PC-9 (cell line): ENCODE measurements around the gene SMCO1. TPM values are rescaled to one million over a fixed set of nuclear protein-coding genes. Genes with fewer than 3 reads are reported as not detected.
"Not testable (repeated sequence)": the region's sequence is repeated elsewhere in the genome, so short reads cannot be mapped to it uniquely, and the experiment has no call there.

ENCODE experiments used
- BruUV-seq: library from RNA; stranded (reverse); fragments of 400-500 nt; replicated peaks from 2 replicates; lab custom pipeline; 2021; lab: Mats Ljungman, UMichigan
- CTCF ChIA-PET: fragments of 300-600 bp; sonication (Branson Sonifier 250); formaldehyde crosslinking; loops from one replicate; lab custom pipeline; 2022; ENCODE audit warnings: antibody characterized with exemption; lab: Charles Lee
- POLR2A ChIA-PET: fragments of 300-600 bp; sonication (Branson Sonifier 250); formaldehyde crosslinking; loops from one replicate; lab custom pipeline; 2022; ENCODE audit warnings: antibody characterized with exemption; ENCODE audit not compliant: unreplicated experiment; lab: Charles Lee
- DNase-seq, 2 experiments: peaks; one replicate each; pipeline versions ENCODE4 v3.0.0 to v3.0.0-alpha.2; 2015 to 2022; ENCODE audit warnings: mixed read lengths in 1 of 2
- H2AFZ ChIP-seq: fragments of 200-600 bp; sonication (generic); 2 replicates; pipeline ENCODE4 v1.8.1; 2017; ENCODE audit warnings: antibody characterized with exemption
- H3F3A ChIP-seq: fragments of 200-600 bp; sonication (generic); 2 replicates; pipeline ENCODE4 v1.8.1; 2017; ENCODE audit warnings: antibody characterized with exemption, mild to moderate bottlenecking, low read depth; ENCODE audit not compliant: insufficient read depth
- H3K27ac ChIP-seq: fragments of 200-600 bp; sonication (generic); 2 replicates; pipeline ENCODE4 v1.6.1; 2016; ENCODE audit warnings: mixed run types
- H3K27me3 ChIP-seq: fragments of 200-600 bp; sonication (generic); 2 replicates; pipeline ENCODE4 v1.6.1; 2016; ENCODE audit warnings: low read depth, mixed run types; ENCODE audit not compliant: insufficient read depth
- H3K36me3 ChIP-seq: fragments of 200-600 bp; sonication (generic); 2 replicates; pipeline ENCODE4 v1.6.1; 2016; ENCODE audit warnings: low read depth, mixed run types
- H3K4me1 ChIP-seq: fragments of 200-600 bp; sonication (generic); replicated peaks from 2 replicates; pipeline ENCODE4 v1.6.1; 2016; ENCODE audit warnings: mixed run types; ENCODE audit not compliant: insufficient read depth
- H3K4me2 ChIP-seq: fragments of 200-600 bp; sonication (generic); 2 replicates; pipeline ENCODE4 v1.6.1; 2017; ENCODE audit warnings: mixed run types
- H3K4me3 ChIP-seq: fragments of 200-600 bp; sonication (generic); 2 replicates; pipeline ENCODE4 v1.6.1; 2016; ENCODE audit warnings: mixed run types
- H3K79me2 ChIP-seq: fragments of 200-600 bp; sonication (generic); 2 replicates; pipeline ENCODE4 v1.6.1; 2017; ENCODE audit warnings: low read depth, mixed run types
- H3K9me2 ChIP-seq: fragments of 200-600 bp; sonication (generic); 2 replicates; pipeline ENCODE4 v1.8.1; 2017; ENCODE audit warnings: mild to moderate bottlenecking; ENCODE audit not compliant: insufficient read depth
- H3K9me3 ChIP-seq: fragments of 200-600 bp; sonication (generic); 2 replicates; pipeline ENCODE4 v1.8.1; 2016; ENCODE audit warnings: low read depth; ENCODE audit not compliant: insufficient read depth
- H4K20me1 ChIP-seq: fragments of 200-600 bp; sonication (generic); 2 replicates; pipeline ENCODE4 v1.8.1; 2017; ENCODE audit not compliant: insufficient read depth
- CTCF ChIP-seq: fragments of 200-600 bp; sonication (generic); conservative IDR thresholded peaks from 2 replicates; pipeline ENCODE4 v1.6.1; 2017; ENCODE audit warnings: mixed run types, antibody characterized with exemption, mild to moderate bottlenecking, moderate library complexity
- EZH2 ChIP-seq: fragments of 200-600 bp; sonication (generic); IDR thresholded peaks from 2 replicates; pipeline ENCODE4 v1.8.0; 2017; ENCODE audit warnings: antibody characterized with exemption, low read depth
- intact Hi-C: fragments of 100-400 bp; cut with micrococcal nuclease; formaldehyde crosslinking; loops from one replicate; pipeline ENCODE4 v1.10.0; 2022; ENCODE audit not compliant: unreplicated experiment
- total RNA-seq: library from RNA; stranded (reverse); gene quantifications from 2 replicates; pipeline ENCODE4 v1.2.3, GENCODE V29; 2021

SMCO1 gene
- total RNA-seq, 1 experiment from 2014 or later: not detected

GRCh38 chr3:196458063-196458462 lies 57.1 kb downstream of the SMCO1 start:
- Histone ChIP-seq H4K20me1 (no peaks in the 10 kb centered on the region), H3K4me3 (no peak overlapping the region), H3K27ac (peak overlapping the region; percentile 30; the same call in 1 of the 2 replicates), H3K4me2 (no peak overlapping the region), H2AFZ (no peak overlapping the region), H3K9me3 (no peaks in the 10 kb centered on the region), H3K36me3 (no peaks in the 10 kb centered on the region), H3K27me3 (no peaks in the 10 kb centered on the region), H3K4me1 (no peaks in the 10 kb centered on the region), H3F3A (peaks cover 15% of the 10 kb centered on the region; the same call in 1 of the 2 replicates), H3K79me2 (no peaks in the 10 kb centered on the region), H3K9me2 (no peaks in the 10 kb centered on the region)
- no TSS peak for BruUV-seq
- DNase-seq: no peak
- intact Hi-C loops: no loop called here
- ChIA-PET CTCF (interaction anchor here (0.7 kb wide), 1 partner anchor 407 kb away, joined by 3 read pairs; no protein-coding TSS in a partner anchor), POLR2A (no interaction called here)
- TF ChIP-seq EZH2 (no peak), CTCF (no peak)

DNA sequence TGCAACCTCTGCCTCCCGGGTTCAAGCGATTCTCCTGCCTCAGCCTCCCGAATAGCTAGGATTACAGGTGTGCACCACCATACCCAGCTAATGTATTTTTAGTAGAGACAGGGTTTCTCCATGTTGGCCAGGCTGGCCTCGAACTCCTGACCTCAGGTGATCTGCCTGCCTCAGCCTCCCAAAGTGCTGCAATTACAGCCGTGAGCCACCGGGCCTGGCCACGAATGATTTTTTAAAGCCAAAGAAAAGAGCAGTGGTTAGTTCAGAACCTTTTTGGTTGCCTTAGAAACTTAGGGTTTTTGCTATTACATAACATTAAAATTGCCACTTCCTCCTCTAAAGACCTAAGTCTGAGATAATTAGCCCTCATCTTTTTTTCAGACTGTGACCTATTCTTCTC lies 57.7 kb downstream of the SMCO1 start:
- H2AFZ ChIP-seq, H3K27me3 ChIP-seq, H3K79me2 ChIP-seq, H3K9me2 ChIP-seq, H3K4me2 ChIP-seq, H3K27ac ChIP-seq, DNase-seq, H3K4me1 ChIP-seq, H4K20me1 ChIP-seq, H3K36me3 ChIP-seq, H3K4me3 ChIP-seq, POLR2A ChIA-PET, intact Hi-C loops, H3K9me3 ChIP-seq: not testable (repeated sequence)
- CTCF ChIA-PET: interaction anchor here (0.6 to 0.7 kb wide), 2 partner anchors 49 to 407 kb away, joined by 3 to 4 read pairs; no protein-coding TSS in a partner anchor
- peaks cover 15% of the 10 kb centered on the region; the same call in 1 of the 2 replicates for H3F3A ChIP-seq
- BruUV-seq: TSS peak; percentile 7

Other genes starting within 250 kb of the SMCO1 start
- gene PCYT1A, start 227.6 kb downstream of the SMCO1 start, total RNA-seq: 74.4 and 91.2 TPM in 2 replicates
- 5.1 and 5.3 TPM in 2 replicates for gene DYNLT2B, start 197.1 kb downstream of the SMCO1 start, total RNA-seq
- 50.1 and 74.8 TPM in 2 replicates for gene TM4SF19, start 177.0 kb downstream of the SMCO1 start, total RNA-seq
- gene UBXN7, start 82.9 kb downstream of the SMCO1 start, total RNA-seq: 68.6 and 125 TPM in 2 replicates
- 49.3 and 60.6 TPM in 2 replicates for gene RNF168, start 11.6 kb downstream of the SMCO1 start, total RNA-seq
- gene WDR53, start 53.2 kb upstream of the SMCO1 start, total RNA-seq: 33.5 and 34.8 TPM in 2 replicates
- 16.5 and 21.3 TPM in 2 replicates for gene FBXO45, start 53.3 kb upstream of the SMCO1 start, total RNA-seq
- gene NRROS, start 124.3 kb upstream of the SMCO1 start, total RNA-seq: 2.2 and 3.1 TPM in 2 replicates
- gene CEP19, start 196.9 kb upstream of the SMCO1 start, total RNA-seq: 3.4 and 5.5 TPM in 2 replicates
- gene PIGX, start 197.0 kb upstream of the SMCO1 start, total RNA-seq: 47.6 and 52.9 TPM in 2 replicates
- gene PAK2, start 224.5 kb upstream of the SMCO1 start, total RNA-seq: 78.6 and 113 TPM in 2 replicates